GM11168 (cell line): ENCODE results near the gene IGFBP5.

Source experiments
- in situ Hi-C: fragments of 300-500 bp; cut with MboI; formaldehyde crosslinking; loops from one replicate; pipeline ENCODE4 v1.12.0; 2022; ENCODE audit warnings: low sequenced_read_pairs; ENCODE audit not compliant: unreplicated experiment

IGFBP5 gene

DNA sequence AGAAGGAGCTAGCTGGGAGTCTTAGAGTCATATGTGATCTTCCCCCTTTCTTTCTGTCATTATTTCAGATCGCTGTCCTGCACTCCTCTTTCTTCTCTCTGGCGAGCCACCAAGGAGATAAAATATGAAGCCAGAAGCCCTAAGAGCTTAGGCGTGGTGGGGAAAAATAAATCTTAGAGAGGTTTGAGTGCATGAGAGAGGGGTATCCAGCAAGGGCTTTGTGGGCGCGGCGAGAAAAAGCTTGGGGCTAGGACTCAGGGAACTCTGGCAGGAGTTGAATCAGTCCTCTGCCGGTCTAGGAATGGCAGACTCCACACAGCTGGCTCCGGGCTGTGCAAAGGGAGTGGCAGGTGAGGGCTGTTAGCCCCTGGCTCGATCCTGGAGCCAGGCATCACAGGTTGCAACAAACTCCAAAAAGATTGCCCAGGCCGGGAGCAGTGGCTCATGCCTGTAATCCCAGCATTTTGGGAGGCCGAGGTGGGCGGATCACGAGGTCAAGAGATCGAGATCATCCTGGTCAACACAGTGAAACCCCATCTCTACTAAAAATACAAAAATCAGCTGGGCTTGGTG lies 20.1 kb upstream of the IGFBP5 start:
- in situ Hi-C loops = no loop called here

DNA sequence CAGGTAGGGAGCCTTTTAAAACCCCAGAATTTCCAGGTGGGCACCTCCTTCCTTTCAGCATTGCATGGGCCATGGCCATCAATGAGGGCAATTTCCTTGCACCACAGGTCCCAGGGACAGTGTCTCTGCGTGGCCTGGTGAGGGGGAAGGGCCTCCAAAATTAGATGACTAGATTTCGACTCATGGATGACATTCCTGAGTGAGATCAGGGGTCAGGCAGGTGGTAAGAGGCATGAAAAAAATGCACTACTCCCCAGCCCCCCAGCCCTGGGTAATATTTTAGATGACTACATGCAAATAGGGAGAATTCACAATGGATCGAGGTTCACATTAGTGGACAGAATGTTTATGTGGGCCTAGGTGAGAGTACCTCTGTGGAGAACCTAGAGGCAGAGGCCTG lies 19.0 kb upstream of the IGFBP5 start:
- in situ Hi-C loops = no loop called here

DNA sequence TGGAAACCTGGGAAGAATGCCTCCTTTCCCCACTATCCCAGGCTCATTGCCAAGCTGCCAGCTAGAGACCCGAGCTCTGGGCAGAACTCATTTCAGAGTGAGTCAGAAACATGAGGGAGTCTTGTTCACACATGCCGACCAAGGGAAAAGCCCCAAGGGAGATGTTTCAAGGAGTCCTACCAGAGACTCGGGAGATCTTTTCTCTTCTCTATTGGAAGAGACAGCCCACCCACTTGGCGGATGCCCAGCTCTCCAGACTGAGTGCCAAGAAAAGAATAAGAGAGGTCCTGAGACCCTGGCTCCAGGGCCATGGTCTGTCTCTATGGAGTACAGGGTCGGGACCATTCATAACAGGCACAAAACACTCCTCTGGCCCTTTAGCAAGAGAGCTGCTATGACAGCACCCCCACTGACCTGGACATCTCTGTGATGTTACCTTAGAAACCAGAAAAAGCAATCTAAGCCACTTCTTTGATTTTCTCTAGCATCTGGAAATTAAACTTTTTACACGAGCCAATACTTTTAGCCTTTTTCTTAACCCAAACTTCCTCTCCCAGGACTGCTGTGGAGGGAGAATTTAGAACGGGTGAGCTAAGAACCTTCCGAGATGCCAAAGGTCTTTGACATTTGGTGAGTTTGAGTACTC lies 18.5 kb upstream of the IGFBP5 start:
- in situ Hi-C loops = no loop called here

DNA sequence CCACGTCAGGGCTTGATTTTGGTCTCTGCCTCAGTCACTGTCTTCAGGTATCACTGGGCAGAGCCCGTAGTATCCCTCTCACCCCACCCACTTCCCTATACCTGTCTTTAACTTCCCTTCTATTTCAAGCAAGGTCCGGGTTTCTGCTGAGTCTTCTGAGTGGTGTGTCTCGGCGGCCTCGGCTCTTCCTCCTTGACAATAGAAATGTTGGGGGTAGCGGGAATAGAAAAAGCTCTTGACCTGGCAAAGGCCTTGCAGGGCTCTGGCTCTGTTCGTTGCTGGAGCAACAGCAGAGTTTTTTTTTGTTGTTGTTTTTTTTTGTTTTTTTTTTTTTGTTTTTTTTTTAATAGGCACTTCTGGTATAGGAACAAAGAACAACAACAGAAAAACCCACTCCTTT lies 16.0 kb upstream of the IGFBP5 start:
- in situ Hi-C loops = no loop called here

DNA sequence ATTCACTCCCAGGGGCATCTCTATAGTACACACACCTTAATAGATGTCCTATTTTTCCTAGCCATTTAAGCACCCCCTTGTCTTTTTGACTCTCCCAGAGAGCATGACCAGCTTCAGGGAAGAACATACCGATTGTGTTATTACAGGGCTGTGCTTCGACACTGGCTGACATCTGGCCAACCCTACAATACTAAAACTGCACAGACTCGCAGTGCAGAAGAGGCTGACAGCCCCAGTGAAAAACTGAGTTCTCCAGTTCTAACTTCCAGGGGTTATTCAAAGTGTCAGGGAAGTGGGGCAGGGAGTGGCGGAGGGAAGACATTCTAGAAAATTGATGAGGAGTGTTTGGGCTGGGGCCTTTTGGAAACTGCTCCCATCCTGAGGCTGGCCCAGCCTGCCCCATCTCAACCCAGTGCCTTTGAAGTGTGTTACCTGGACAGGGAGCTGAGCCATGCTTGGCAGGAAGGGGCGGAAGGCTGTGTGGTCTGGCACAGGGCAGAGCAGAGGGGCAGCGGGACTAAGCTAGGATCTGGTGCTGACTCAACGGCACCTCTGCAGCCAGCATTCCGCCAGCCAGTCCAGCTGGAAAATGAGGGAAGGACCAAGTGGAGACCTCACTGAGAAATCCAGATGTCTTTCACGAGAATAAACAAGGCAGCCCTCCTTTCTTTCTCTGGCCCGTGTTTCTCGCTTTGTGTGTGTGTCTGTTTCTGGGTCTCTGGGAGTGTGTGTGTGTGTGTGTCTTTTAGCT lies 15.4 kb upstream of the IGFBP5 start:
- in situ Hi-C loops = no loop called here

DNA sequence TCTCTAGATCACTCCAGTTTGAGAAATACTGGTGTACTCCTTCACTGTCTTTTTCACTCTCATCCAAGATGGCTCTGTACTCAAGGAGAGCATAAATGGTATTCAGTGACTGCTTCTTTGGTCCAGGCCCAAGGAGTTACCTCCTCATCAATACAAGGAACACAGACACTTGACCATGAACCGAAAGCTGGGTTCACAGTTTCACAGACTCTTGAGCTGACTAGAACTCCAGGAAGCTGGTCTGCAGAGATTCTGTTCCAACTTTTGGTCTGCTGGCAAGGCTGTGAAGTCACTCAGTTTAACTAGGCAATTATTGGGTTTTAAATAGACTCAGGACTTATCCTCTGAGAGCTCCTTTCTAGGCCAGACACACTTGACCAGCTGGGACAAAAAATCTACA lies 7.4 kb upstream of the IGFBP5 start:
- in situ Hi-C loops = loop anchor here (10.0 kb wide), 1 partner anchor 812 kb away; no protein-coding TSS in a partner anchor

DNA sequence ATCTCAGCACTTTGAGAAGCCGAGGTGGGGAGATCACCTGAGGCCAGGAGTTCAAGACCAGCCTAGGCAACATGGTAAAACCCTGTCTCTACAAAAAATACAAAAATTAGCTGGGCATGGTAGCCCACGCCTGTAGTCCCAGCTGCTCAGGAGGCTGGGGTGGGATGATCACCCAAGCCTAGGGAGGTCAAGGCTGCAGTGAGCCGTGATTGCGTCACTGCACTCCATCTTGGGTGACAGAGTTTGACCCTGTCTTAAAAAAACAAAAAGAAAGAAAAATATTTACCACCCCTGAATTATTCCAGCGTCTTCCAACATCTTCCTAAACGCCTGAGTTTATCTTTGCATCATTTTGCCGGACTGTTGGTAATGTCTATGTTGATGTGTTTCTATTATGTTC lies 6.2 kb upstream of the IGFBP5 start:
- in situ Hi-C loops = loop anchor here (10.0 kb wide), 1 partner anchor 813 kb away; no protein-coding TSS in a partner anchor

DNA sequence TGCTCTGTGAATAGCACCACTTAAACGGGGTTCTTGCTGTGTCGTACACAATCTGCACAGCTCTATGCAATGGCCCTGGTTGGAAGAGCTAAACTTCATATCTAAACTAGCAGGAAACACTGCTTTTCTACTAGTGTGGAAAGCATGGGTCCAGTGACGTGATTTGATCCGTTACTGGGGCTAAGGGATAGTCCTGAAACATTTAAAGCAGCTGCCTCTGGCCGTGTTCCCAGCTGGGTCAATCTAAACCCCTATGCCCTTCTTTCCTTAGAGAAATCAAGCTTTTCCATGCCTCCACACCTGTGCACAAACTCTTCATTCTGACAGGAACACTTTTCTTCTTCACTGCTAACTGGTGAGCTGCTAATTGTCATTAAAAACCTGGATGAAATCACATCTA lies 5.4 kb upstream of the IGFBP5 start:
- in situ Hi-C loops = loop anchor here (10.0 kb wide), 1 partner anchor 814 kb away; no protein-coding TSS in a partner anchor

DNA sequence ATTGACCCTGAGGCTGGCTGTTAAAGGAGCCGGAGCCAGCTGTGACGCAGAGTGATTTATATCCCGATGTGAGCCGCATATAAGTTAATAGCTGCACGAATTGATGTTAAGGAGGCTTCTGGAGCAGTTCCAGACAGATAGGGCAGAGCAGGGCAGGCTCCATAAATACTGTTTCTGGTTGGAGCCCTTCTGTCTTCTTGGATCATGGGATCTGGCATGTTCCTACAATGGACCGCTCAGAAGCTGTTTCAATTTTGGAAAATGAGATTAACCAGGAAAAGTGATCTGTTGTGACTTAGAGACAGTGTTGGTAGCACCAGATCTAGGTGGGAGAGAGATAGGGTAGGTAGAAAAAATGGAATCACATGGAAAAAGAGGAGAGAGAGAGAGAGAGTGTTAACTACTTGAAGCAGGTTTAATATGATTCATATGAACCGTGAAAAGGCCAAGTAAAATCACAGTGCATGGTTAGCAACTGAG lies 4.8 kb upstream of the IGFBP5 start:
- in situ Hi-C loops = loop anchor here (10.0 kb wide), 1 partner anchor 815 kb away; no protein-coding TSS in a partner anchor

DNA sequence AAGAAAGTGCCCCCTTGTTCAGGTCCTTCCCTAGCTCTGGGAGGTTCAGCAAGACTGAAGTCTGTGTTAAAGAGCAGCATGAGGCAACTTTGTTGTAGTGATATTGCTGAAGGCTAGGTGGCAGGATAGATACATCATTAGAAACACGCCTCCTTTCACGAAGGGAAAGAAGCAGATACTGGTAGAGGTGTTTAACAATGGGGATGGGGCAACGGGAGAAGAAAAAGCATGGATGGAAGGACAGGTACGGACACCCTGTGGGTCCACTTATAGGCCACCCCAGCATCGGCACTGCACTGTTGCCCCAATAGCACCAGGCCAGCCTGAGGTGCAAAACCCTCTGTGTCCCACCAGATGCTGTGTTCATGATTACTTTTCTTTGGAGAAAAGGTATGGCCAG lies 3.5 kb upstream of the IGFBP5 start:
- in situ Hi-C loops = loop anchor here (25.0 kb wide), 1 partner anchor 1013 kb away; no protein-coding TSS in a partner anchor

DNA sequence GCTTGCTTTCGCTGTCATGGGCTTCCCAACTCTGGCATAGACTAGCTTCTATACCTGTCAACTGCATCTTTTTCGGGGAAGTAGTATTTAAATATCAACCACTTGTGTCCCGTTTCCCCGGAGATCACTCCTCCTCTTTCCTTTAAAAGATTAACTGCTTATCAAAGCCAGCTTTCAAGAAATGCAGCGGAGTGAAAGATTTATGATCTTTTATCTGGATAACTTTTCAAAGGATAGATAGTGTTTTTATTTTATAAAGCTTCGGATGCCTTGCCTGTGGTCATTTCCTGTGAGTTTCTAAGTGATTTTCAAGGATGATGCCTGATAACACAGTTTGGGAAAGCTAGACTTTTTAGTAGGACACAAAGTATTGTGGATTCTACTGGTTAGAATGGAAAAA lies 2.9 kb upstream of the IGFBP5 start:
- in situ Hi-C loops = loop anchor here (25.0 kb wide), 1 partner anchor 1014 kb away; no protein-coding TSS in a partner anchor

DNA sequence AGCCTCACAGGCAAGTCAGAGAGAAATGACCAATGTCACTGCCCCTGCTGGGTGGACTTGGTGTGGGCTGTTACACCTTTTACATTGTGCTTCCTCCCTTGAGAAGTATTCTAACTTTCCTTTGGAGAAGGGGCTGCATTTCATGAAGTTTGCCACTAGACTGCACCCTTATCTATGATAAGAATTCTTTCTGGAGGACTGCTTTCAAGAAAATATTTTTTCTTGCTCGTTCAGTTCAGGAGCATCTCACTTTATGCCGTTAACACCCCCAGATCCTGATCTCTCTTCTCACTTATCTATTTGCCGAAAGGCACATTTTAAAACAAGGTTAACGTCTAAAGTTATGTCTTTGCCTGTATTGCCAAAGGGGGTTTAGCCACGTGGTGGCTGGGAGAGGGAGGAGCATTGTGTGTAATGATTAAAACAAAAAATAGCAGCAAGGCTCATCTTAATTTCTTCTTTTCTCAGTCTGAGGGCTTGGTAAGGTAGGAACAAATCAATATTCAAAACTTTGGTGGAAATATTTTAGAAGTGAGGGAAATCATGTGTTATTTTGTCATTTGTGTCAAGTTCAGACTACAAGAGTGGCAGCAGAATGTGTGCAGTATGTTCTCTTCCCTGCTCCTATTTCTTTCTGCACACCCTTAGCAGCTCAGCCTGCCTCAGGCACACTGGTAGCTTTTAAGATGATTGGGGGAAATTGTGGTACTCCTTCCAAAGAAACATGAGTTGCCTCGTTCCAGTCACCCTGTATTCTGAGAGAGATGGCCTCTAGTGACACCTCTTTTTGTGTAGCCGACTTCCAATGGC lies 1.6 kb upstream of the IGFBP5 start:
- in situ Hi-C loops = loop anchor here (25.0 kb wide), 1 partner anchor 1015 kb away; no protein-coding TSS in a partner anchor

DNA sequence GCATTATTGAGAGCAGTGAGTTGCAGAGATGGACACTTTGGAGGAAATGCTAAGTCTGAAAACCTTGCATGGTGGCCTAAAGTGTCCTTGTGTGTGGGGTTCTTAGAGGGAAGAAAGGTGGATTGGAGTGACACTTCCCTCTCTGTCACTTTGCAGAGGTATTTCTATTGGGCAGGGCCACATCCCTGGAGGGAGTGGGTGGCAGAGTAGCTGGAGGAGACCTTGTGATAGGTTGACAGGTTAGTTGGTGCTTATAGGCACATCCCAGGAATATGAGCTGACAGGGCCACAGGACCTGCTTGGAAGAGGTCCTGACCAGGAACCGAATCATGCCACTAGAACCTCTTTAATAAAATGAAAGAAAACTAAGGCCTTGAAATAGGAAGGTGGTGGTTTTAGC lies 972 bp upstream of the IGFBP5 start:
- in situ Hi-C loops = loop anchor here (25.0 kb wide), 1 partner anchor 1016 kb away; no protein-coding TSS in a partner anchor

DNA sequence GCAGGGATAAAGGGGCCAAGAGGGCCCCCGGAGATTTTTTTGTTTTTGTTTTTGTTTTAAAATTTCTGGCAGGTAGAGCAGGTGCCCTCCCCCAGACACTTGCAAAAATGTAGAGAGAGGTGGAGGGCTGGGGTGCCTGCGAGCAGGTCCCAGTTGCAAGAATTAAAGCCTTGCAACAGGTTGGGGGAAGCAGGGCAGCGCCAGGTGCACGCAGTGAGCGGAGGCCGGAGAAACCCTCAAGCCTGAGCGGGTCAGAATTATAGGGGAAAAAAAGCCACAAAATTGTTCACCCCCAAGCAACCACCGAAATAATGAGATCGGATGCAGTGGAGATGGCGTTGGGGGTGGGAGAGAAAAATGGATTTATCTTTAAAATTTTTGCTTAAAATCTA lies 527 bp downstream of the IGFBP5 start:
- in situ Hi-C loops = loop anchor here (25.0 kb wide), 1 partner anchor 1017 kb away; no protein-coding TSS in a partner anchor

DNA sequence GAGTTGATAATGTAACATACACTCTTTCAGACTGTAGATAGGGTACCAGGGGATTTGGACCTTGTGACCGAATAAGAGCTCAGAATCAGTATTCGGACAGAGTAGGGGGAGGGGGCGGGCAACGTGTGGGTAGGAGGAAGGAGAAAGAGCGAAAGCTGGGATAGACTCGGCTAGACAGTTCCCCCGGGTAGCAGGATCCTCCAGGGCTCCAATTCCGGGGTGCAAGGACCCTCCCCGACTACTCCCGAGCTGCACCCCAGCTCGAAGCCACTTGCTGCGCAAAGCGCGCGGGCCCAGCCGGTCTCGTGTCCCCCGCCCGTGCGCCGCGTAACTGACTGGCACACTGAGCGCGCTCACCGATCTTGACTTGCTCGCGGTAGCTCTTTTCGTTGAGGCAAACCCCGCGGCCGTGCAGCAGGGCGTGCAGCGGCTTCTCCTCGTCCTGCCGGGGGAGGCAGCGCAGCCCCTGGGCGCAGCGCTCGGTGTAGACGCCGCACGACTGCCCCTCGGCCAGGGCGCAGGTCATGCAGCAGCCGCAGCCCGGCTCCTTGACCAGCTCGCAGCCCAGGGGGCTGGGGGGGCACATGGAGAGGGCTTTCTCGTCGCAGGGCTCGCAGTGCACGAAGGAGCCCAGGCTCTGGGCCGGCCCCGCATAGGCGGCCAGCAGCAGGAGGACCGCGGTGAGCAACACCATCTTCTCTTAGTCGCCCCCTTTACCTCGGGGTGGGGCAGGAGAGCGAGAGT lies 1.1 kb downstream of the IGFBP5 start:
- in situ Hi-C loops = loop anchor here (25.0 kb wide), 1 partner anchor 1018 kb away; no protein-coding TSS in a partner anchor

DNA sequence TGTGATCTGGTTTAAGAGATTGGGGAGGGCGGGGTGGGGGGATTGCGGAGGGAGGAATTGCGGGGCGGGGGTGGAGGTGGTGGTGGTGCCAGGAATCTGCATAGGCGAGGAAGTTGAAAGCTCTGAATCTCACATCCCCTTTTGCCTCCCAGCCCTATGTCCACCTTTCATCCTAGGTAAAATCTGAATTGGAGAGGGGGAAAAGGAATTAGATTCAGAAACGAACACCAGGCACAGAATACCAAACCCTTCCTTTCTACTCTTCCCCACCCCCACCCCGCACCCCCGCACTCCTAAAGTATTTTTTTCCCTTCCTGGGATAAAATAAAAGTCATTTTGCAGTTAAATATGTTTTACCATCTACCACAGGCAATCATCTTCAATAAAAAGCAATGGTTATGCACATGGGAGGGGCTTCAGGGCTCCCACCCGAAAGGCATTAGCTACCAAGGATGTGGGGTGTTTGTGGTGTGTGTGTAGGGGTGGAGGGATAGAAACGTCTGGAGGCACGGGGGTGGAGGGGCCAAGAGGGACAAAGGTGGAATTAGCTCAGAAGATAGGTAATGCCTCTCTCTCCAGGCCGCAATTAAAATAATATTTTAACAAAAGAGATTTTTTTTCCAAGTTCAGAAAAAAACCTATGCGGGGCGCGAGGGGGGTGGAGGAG lies 1.8 kb downstream of the IGFBP5 start:
- in situ Hi-C loops = loop anchor here (25.0 kb wide), 1 partner anchor 1019 kb away; no protein-coding TSS in a partner anchor

DNA sequence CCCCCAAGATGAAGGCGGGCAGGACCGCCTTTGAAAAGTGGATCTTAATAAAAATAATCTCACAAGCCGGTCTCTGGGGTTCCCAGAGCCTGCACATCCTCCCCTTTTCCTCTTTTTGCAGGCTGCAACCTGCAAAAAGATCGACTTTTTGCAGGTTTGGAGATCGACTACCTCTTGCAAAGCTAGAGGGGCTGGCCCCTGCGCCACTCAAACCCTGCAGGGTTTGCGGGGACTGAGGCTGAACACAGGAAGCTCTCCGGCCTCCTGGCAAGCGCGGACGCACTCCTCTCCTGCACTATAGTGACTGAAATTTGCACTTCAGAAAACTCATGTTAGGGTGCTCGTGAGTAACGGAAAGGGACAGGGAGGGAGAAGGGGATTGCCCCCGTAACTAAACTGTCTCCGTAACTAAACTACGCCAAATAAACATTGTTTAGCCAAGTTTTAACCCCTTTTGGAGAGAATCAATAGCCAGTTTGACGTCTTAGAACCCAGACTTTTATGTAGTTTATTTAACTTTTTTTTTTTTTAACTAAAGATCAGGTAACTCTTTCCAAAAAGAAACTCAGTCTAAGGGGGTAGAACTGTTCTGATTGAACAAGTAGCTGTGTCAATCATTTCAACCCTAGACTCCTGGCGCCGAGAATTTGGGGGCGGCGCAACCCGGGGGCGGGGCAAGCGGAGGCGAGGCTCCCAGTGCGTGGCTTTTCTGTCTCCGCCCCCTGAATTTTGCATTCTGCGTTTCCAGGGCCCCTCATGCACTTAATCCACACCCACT lies 2.5 kb downstream of the IGFBP5 start:
- in situ Hi-C loops = loop anchor here (25.0 kb wide), 1 partner anchor 1019 kb away; no protein-coding TSS in a partner anchor
